Activated CD4-positive, alpha-beta T cell treated with anti-CD3 and anti-CD28 coated beads, Interleukin-2, amount 50 U/mL, for 24 hours (primary cell): ENCODE results near the gene TUBA4A.
A peak's percentile ranks its signal among the peaks of the same experiment; 100 is the strongest.
"Not testable (repeated sequence)": the region's sequence is repeated elsewhere in the genome, so short reads cannot be mapped to it uniquely, and the experiment has no call there.

Experiments
- DNase-seq, 2 donors: peaks; one replicate each; pipeline ENCODE4 v3.0.0-alpha.2; 2020; ENCODE audit warnings: low read depth in 1 of 2, low spot score in 1 of 2

The TUBA4A gene

DNA sequence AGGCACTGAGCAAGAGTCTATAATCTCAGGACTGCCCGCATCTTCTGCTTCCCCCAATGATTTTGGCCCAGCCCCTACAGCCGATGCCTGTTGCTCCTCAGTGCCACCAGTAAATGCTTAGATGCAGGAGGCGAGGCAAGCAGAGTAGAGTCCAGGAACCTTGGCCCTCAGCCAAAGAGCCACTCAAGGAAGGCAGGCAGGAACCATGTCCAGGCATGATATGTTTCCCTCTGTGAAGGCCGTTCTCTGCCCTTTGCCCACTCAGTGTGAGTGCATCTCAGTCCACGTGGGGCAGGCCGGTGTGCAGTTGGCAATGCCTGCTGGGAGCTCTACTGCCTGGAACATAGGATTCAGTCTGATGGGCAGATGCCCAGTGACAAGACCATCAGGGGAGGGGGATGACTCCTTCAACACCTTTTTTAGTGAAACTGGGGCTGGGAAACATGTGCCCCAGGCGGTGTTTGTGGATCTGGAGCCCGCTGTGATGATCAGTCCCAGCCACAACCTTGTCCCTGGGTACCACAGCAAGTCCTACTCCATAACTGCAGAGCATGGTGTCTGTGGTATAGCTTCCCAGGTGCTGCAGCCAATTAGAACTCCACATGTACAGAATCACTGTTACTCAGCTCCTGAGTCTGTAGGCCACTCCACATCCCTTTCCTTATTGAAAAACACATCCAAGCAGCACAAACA, 15.8 kb upstream of the TUBA4A start:
- DNase-seq: no peak

DNA sequence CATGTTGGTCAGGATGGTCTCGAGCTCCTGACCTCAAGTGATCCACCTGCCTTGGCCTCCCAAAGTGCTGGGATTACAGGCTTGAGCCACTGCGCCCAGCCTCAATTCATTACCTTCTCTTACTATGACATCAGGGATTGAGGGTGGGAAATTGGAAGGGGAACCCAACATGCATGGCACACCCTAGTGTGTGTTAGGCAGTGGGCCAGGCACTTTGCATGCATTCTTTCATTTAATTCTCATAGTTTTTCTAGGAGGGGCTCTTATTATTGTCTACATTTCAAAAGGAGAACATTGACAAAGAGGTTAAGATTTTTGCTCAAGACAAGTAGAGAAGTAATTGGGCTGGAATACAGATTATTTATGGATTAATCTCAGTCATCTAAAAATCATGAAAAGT, 14.6 kb upstream of the TUBA4A start:
- DNase-seq: no peak

DNA sequence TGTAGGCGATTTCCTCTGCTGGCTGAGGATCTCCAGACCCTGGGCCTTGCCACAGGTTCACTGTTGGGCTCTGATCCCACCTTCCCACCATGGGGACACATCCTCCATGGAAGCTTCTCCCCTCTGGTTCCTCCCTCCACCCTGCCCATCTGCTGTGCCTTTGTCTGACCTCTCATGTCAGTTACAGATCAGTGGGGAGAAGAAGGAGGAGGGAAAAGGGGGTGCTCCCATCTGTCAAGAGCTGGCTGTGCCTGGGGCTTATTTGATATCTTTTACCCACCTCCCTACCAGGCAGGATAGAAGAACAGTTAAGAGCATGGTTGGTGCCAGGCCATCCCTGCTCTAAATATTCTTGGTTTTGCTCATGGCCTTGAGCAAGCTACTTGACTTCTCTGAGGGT, 13.2 kb upstream of the TUBA4A start:
- DNase-seq: no peak

DNA sequence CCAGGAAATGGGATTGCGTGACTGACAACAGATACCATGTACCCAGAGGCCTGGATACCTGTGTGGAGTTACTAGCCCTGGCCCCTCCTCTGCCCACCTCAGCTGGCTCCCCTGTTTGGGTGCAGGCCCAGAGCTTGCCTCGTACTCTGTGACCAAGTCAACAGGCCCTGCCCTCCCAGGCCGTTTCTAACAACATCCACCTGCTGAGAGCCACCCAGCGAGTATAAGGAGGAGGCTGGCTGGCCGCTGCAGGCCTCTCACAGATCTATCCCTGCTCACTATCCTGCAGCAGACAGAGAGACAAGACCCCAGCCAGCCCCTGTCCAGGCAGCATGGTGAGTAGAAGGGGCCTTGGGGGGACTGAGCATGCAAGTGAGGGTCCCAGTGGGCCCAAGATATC, 12.5 kb upstream of the TUBA4A start:
- no peak for DNase-seq

DNA sequence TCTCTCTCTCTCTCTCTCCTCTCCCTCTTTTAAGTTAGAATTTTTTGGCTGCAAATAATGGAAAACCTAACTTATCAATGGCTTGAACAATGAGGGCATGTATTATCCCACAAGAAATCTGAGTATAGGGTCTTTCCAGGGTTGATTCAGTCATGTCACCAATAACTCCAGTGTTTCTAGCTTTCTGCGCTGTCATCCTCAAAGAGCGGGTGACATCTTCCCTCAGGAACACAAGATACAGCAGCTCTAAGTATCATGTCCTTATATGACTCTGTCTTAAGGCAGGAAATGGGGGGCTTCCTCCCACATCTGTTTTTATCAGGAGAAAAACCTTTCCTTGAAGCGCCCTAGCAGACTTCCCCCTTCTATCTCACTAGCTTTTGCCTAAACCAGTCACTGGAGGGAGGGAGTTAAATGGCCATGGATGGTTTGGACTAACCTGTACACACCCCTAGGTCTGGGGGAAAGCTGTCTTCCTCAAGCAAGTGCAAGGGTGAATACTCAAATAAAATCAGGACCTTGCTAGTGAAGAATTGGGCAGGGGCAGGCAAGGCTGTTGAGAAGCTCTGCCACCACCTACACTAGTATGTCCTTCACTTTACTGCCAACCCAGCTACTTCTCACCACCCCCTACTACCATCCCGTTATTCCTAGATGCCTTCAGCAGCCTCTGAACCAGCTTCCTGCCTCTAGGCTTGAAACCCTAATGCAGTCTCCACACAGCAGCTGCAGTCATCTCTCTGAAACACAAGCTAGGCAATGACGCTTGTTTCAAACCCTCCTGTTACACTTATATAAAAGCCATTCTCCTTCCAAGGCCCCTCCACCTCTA, 7.5 kb upstream of the TUBA4A start:
- DNase-seq: no peak

DNA sequence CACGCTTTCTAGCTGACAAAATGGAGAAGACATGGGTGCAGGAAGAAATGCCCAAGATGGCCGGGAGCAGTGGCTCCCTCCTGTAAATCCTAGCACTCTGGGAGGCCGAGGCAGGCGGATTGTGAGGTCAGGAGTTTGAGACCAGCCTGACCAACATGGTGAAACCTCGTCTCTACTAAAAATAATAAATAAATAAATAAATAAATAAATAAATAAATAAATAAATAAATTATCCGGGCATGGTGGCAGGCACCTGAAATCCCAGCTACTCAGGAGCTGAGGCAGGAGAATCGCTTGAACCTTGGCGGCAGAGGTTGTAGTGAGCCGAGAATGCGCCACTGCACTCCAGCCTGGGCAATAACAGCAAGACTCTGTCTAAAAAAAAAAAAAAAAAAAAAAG, 5.2 kb upstream of the TUBA4A start:
- DNase-seq: not testable (repeated sequence)

DNA sequence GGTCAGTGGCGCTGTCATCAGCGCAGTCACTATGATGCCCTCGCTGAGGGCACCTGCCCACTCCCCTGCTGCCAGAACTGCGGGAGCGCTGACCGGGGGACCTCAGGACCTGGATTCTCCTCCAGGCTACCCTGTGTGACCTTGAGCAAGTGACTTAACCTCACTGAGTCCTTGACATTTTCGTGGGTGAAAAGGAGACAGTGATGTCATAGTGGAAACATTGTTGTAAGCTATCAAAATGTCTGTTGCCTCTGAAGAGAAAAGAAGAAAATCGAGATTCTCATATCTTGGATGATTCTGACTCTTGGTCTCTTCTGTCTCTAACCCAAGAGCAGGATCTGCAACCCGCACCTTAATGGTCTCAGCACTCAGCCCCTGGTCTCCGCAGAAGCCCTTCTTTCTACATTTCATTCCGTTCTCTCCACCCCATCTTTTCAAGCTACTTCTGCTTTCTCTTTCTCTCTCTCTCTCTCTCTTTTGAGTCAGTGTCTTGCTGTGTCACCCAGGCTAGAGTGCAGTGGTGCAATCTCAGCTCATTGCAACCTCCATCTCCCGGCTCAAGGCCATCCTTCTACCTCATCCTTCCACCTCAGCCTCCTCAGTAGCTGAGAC, 978 bp upstream of the TUBA4A start:
- peak; percentile 34 to 37 for DNase-seq

DNA sequence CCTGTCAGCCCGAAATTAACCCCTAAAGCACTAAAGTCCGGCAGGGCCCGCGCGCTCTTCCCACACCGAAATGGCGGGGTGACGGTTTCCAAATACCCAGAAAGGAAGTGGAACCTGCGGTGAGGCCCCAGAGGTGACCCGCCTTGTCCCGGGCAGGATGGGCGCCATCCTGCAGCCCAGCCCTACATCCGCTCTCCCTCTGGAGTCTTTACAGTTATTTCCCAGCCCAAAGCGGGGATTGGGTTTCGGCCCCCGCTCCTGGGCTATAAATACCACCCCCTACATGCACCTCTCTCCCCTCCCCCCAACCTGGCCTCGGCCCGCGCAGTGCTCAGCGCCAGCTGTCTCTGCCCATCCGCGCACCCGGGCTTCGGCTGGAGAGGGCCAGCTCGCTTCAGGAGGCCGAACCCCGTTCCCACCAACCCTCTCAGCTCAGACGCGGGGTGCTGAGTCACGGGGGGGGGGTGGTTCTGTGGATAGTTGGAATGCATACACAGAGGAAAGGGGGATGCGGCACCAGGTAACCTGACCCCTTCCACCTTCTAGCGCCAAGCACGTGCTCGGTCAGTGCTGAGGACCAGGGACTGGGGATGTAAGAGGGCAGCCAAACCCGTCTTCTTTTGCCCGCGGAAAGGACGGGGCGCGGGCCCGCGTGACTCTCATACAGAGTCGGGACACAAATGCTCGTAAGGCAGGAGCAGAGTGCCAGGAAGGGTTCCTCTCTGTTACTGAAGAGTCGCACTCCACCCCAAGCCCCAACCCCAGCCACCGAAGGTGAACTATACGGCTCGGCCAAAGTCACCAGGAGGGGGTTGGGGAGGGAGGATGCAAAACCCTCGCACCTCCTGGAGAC, 592 bp downstream of the TUBA4A start, which contains the start of gene TUBA4B:
Gene TUBA4B, plus strand, starts transcription at position 344 of the 853 bp plus-strand sequence. Its CDS starts 165 bp downstream, at position 509.
- DNase-seq: peak in 1 of 2 donors; percentile 24

DNA sequence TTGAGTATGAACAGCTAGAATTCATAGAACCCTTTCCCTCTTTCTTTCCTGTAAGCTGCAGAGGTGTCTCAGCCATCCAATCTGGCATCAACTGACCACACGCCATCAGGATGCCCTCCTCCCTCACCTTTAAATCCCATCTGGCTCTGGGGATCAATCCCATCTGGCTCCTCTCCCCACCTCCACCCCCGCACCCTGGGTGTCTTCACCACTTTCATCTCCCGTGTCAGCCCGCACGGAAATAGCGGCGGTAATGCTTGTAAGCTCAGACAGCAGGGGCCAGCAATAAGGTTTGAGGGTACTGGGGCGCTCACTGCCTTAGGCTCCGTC, 1.2 kb downstream of the TUBA4A start:
- DNase-seq: no peak

DNA sequence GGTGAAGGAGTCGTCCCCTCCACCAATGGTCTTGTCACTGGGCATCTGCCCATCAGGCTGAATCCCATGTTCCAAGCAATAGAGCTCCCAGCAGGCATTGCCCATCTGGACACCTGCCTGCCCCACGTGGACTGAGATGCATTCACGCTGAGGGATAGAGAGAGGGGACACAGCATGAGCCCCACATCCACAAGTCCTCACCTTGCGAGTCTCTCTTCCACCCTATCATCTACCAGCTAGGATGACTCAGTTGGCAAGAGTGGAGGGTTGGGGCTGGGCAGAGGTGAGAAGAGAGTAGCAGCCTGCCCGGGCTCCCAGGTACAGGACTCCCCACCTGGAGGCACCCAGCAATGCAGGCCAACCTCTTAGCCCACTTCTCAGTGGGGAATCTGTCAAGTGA, 1.6 kb downstream of the TUBA4A start:
- no peak for DNase-seq

DNA sequence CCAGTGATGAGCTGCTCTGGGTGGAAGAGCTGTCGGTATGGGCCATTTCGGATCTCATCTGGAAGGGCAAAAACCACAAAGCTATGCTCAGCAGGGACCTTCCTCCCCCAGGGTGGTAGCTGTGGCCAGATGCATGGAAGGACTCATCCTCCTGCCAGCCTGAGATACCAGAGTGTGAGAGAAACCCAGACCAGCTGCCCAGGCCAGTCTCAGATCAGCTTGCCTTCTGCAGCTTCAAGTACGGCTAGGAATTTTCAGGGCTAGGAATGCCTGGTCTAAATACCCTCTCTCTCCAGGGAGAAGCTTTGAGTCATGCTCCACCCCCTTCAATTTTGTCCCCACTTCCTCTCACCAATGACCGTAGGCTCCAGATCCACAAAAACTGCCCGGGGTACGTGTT, 2.1 kb downstream of the TUBA4A start:
- no peak for DNase-seq

DNA sequence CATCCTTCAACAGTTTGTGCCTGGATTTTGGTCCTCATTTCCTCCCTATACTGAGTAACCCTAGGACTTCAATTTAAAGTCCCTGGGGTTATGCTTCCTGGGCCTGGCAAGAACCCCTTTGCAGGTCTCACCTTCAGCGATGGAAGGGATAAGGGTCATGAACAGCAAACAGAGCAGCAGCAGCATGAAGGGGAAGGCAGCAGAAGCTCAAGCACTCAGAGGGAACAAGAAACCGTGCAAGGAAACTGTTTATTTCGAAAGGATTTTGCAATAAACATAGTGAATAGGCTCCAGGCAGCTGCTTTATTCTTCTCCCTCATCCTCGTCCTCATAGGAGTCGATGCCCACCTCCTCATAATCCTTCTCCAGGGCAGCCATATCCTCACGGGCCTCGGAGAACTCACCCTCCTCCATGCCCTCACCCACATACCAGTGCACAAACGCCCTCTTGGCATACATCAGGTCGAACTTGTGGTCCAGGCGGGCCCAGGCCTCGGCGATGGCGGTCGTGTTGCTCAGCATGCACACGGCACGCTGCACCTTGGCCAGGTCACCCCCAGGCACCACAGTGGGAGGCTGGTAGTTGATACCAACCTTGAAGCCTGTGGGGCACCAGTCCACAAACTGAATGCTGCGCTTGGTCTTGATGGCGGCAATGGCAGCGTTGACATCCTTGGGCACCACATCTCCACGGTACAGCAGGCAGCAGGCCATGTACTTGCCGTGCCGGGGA, 3.5 kb downstream of the TUBA4A start:
- DNase-seq: no peak

DNA sequence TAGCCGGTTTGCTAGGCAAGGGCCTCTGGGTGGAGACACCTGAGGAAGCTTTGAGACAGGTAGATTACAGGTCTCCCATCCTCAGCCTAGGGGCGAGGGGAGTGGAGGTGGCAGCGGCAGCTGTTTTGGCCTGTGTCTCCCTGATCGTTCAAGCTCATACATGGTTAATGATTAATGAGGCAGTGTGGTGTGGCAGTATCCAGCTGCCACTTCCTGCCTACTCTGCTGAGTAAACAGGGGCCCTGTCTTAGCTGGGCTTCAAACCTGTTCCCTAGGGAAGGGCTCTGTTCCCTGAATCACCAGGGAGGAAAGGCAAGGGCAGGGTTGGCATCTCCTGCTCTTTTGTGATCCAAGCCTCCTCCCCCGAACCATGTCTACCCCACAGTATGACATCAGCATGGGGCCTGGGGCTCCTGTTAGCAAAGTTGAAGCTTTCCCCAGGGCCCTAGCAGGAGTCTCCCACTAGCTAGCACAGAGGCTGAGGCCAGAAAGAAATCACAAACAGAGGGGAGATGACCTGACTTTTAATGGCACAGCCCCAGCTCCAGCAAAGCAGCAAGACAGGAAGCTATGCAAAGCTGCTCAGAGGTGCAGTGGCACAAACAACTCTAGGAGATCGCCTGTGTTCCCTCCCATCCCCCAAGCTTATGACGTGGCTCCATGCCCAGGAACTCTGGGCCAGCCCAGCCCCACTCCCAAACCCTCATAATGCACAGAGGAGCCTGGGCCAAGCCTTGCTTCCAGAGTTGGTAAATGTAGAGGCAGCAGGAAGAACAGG, 4.3 kb downstream of the TUBA4A start:
- peak in 1 of 2 donors; percentile 24 for DNase-seq

DNA sequence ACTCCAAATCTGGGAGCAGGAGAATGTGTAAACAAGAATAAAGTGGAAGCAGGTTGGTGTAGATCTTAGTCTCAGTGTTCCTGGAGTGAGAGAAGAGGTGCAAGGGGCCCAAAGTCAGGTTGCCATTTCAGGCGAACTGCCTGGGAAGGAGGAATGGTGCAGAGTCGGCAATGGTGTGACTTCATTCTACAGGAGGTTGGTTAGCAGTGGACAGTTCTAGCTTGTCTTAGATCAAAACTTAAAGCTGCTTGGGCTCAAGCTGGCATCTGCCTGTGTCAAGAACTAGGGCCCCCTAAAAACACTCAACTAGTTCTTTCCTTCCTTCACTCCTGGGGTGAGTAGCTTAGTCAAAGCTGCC, 4.9 kb downstream of the TUBA4A start:
- DNase-seq: no peak

DNA sequence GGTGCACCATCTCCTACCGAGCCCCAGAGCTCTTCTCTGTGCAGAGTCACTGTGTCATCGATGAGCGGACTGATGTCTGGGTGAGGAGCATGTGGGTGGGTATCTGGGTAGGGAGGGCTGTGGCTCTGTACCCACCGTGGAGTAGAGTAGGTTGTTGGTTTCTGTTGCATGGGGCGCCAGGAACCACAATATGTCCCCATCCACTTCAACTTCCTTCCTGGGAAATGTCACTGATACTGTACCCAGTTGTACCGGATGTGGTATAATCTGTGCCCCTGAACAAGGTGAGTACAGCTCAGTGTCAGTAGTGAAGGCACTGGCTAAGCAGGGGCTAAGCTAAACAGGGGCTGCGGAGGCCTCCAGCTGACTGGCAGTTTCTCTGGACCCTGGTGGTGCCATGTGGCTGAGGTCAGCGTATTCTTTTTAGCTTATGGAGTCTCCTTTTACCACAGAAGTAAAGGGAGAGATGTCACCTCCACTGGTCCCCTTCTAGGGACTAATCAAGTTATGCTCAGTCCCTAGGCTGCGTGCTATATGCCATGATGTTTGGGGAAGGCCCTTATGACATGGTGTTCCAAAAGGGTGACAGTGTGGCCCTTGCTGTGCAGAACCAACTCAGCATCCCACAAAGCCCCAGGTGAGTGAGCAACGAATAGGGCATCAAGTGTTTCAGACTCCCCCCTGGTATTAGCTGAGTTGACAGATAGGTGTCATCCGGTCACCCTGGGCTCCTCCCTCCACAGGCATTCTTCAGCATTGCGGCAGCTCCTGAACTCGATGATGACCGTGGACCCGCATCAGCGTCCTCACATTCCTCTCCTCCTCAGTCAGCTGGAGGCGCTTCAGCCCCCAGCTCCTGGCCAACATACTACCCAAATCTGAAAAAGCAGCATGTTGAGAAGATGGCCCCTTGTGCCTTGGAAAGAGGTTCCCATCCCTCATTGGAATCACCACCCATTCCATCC, 5.8 kb downstream of the TUBA4A start:
- peak in 1 of 2 donors; percentile 54 for DNase-seq

DNA sequence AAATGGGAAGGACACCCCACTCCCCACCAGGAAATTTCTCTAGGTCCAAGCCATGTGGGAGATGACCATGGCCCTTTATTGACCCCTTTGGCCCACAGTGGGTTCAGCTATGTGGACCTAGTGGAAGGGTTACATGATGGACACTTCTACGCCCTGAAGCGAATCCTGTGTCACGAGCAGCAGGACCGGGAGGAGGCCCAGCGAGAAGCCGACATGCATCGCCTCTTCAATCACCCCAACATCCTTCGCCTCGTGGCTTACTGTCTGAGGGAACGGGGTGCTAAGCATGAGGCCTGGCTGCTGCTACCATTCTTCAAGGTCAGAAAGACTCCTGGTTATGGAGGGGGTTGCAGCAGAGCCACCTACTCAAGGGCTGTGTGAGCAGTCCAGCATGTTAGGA, 7.2 kb downstream of the TUBA4A start:
- DNase-seq: no peak

DNA sequence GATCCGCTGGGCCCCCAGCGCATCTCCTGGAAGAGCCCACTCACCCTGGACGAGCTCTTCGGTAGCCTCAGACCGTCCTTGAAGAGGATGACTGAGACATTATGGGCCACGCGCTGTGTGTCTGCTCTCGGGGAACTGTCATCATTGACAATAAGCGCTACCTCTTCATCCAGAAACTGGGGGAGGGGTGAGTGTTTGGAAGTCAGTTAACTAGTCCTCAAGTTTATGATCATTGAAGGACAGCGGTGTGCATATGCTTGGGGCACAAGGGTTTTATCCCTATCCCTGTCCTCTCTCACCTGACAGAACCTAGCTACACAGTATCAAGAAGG, 7.9 kb downstream of the TUBA4A start:
- DNase-seq: no peak

DNA sequence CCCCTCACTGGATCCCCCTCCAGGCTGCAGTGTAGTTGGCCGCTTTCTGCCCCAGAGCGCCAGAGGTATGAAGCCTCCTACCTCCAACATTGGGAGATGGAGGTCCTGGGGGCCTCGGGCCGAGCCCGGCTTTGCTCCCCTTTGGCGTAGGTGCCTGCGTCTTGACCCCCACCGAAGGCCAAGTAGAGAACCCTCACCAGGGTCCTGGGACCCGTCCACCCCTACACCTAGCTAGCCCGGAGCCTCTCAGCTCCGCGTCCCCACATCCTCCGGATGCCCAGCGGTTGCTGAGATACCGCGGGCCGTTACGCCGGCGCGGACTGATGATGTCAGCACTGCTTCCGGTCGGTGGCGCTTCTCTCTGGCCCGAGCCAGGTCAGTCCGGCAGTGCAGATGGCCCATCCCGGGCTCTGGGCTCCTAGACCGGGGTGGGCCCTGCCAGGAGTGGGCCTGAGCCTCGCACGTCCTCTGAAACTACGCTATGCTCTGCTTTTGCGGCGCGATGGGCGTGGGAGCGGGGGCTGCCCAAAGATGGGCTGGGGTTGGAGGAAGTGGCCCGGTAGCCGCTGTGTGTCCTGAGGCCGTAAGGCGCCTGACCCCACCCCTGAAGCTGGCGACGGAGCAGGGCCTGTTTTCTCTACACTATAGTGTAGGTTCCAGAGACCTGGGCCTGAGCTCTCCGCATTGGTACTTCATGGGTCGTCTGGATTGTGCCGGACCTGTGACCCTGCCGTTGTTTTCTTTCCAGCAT, 8.4 kb downstream of the TUBA4A start, which contains the start of the genes GLB1L and STK16:
Gene GLB1L, minus strand, starts transcription at position 297 of the 751 bp plus-strand sequence. CDS start 1,871 bp downstream, outside the sequence.
Gene STK16, plus strand, starts transcription at position 332 of the 751 bp plus-strand sequence. CDS start 521 bp downstream, outside the sequence.
- DNase-seq: peak; percentile 84 to 86
